OCI-LY1 (cell line): Measurements from ENCODE around the gene YWHAQ.

Source experiments
- H2AFZ ChIP-seq: fragments of 200-600 bp; sonication (generic), shearing (Covaris generic); 2 replicates; pipeline ENCODE4 v1.6.0; 2014; ENCODE audit warnings: antibody characterized with exemption, mild to moderate bottlenecking, low read length
- H3F3A ChIP-seq: fragments of 200-600 bp; sonication (generic), shearing (Covaris generic); 2 replicates; pipeline ENCODE4 v1.6.0; 2014; ENCODE audit warnings: mild to moderate bottlenecking, antibody characterized with exemption, low read length, moderate library complexity; ENCODE audit not compliant: insufficient read depth
- H3K27ac ChIP-seq: fragments of 200-600 bp; sonication (generic); 2 replicates; pipeline ENCODE4 v1.5.1; 2014; ENCODE audit warnings: low read length, mixed run types, mild to moderate bottlenecking, low read depth; ENCODE audit not compliant: poor library complexity, severe bottlenecking
- H3K27me3 ChIP-seq: fragments of 200-600 bp; sonication (generic); 2 replicates; pipeline ENCODE4 v1.6.0; 2014; ENCODE audit warnings: antibody characterized with exemption, mild to moderate bottlenecking, low read length, moderate library complexity; ENCODE audit not compliant: insufficient read depth
- H3K36me3 ChIP-seq: fragments of 200-600 bp; sonication (generic); 2 replicates; pipeline ENCODE4 v1.6.1; 2014; ENCODE audit warnings: mild to moderate bottlenecking, antibody characterized with exemption, low read length, moderate library complexity, mixed read lengths; ENCODE audit not compliant: insufficient read depth
- H3K4me1 ChIP-seq: fragments of 200-600 bp; sonication (generic); 2 replicates; pipeline ENCODE4 v1.5.1; 2014; ENCODE audit warnings: mild to moderate bottlenecking, low read length, moderate library complexity; ENCODE audit not compliant: insufficient read depth, severe bottlenecking
- H3K4me2 ChIP-seq: fragments of 200-600 bp; sonication (generic), shearing (Covaris generic); 2 replicates; pipeline ENCODE4 v1.6.1; 2014; ENCODE audit warnings: low read length
- H3K4me3 ChIP-seq: fragments of 200-600 bp; sonication (generic); 2 replicates; pipeline ENCODE4 v1.5.1; 2014; ENCODE audit warnings: low read length, low read depth, mild to moderate bottlenecking, mixed read lengths; ENCODE audit not compliant: poor library complexity, severe bottlenecking
- H3K79me2 ChIP-seq: fragments of 200-600 bp; shearing (Covaris generic); 2 replicates; pipeline ENCODE4 v1.6.1; 2016; ENCODE audit warnings: mixed run types, low read length, mixed read lengths; ENCODE audit not compliant: insufficient read depth
- H3K9ac ChIP-seq: fragments of 200-600 bp; sonication (generic), shearing (Covaris generic); 2 replicates; pipeline ENCODE4 v1.6.1; 2014; ENCODE audit warnings: mild to moderate bottlenecking, low read length, mixed read lengths
- H3K9me2 ChIP-seq: fragments of 200-600 bp; sonication (generic), shearing (Covaris generic); 2 replicates; pipeline ENCODE4 v1.6.1; 2014; ENCODE audit warnings: low read depth, mild to moderate bottlenecking, low read length, mixed read lengths
- H3K9me3 ChIP-seq: fragments of 200-600 bp; shearing (Covaris generic); 2 replicates; pipeline ENCODE4 v1.6.1; 2014; ENCODE audit warnings: low read length, mixed read lengths
- H4K20me1 ChIP-seq: fragments of 200-600 bp; sonication (generic), shearing (Covaris generic); 2 replicates; pipeline ENCODE4 v1.6.0; 2016; ENCODE audit warnings: mild to moderate bottlenecking, low read length; ENCODE audit not compliant: insufficient read depth
- CTCF ChIP-seq: fragments of 200-600 bp; sonication (generic), shearing (Covaris generic); IDR thresholded peaks from 2 replicates; pipeline ENCODE4 v1.5.1; 2017; ENCODE audit warnings: mild to moderate bottlenecking, antibody characterized with exemption, low read length, moderate library complexity, mixed read lengths
- EZH2 ChIP-seq: fragments of 200-600 bp; sonication (generic), shearing (Covaris generic); IDR thresholded peaks from 2 replicates; pipeline ENCODE4 v1.8.0; 2017; ENCODE audit warnings: borderline replicate concordance, mixed run types, mild to moderate bottlenecking, antibody characterized with exemption, low read length, moderate library complexity, mixed read lengths

YWHAQ gene

GRCh38 chr2:9666306-9666705 lies 35.5 kb upstream of the YWHAQ start:
- no peak overlapping the region for H3K9ac ChIP-seq
- no peaks in the 10 kb centered on the region for H4K20me1 ChIP-seq
- H3K36me3 ChIP-seq: no peaks in the 10 kb centered on the region
- TF ChIP-seq EZH2: no peak
- TF ChIP-seq CTCF: no peak
- no peak overlapping the region for H2AFZ ChIP-seq
- H3K4me1 ChIP-seq: no peaks in the 10 kb centered on the region
- H3K4me2 ChIP-seq: no peak overlapping the region
- no peaks in the 10 kb centered on the region for H3K27me3 ChIP-seq
- H3K4me3 ChIP-seq: no peak overlapping the region
- H3K9me3 ChIP-seq: no peaks in the 10 kb centered on the region
- no peaks in the 10 kb centered on the region for H3K9me2 ChIP-seq
- H3F3A ChIP-seq: no peaks in the 10 kb centered on the region
- H3K27ac ChIP-seq: no peak overlapping the region
- H3K79me2 ChIP-seq: no peaks in the 10 kb centered on the region

DNA sequence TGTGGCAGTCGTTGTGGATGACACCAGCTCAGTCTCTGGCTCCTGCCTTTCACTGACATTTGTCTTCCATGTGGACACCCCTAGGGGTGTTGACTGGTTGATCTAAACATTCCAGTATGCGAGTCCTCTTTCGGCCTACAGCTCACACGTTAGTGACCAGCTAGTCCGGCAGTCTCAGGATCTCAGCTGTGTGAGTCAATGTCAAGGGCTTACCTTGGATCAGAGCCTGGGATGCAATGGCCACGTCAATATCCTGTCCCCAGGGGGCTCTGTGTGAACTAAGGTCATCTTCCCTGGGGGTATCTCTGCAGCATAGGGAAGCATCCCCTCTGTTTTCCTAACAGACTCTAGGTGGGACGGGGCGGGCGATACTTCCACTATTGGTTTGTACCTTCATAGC lies 35.1 kb upstream of the YWHAQ start:
- no peak for TF ChIP-seq EZH2
- no peak for TF ChIP-seq CTCF
- no peaks in the 10 kb centered on the region for H3K9me2 ChIP-seq
- no peak overlapping the region for H3K27ac ChIP-seq
- no peaks in the 10 kb centered on the region for H3K36me3 ChIP-seq
- no peak overlapping the region for H2AFZ ChIP-seq
- no peaks in the 10 kb centered on the region for H3F3A ChIP-seq
- no peak overlapping the region for H3K4me2 ChIP-seq
- H4K20me1 ChIP-seq: no peaks in the 10 kb centered on the region
- H3K9ac ChIP-seq: no peak overlapping the region
- H3K4me1 ChIP-seq: no peaks in the 10 kb centered on the region
- no peaks in the 10 kb centered on the region for H3K9me3 ChIP-seq
- no peaks in the 10 kb centered on the region for H3K27me3 ChIP-seq
- H3K4me3 ChIP-seq: no peak overlapping the region
- no peaks in the 10 kb centered on the region for H3K79me2 ChIP-seq

GRCh38 chr2:9664365-9664764 lies 33.6 kb upstream of the YWHAQ start:
- H3K4me2 ChIP-seq: no peak overlapping the region
- no peak overlapping the region for H3K4me3 ChIP-seq
- no peaks in the 10 kb centered on the region for H3K79me2 ChIP-seq
- no peaks in the 10 kb centered on the region for H3K9me3 ChIP-seq
- H3K4me1 ChIP-seq: no peaks in the 10 kb centered on the region
- H3K9ac ChIP-seq: no peak overlapping the region
- H4K20me1 ChIP-seq: no peaks in the 10 kb centered on the region
- H3K36me3 ChIP-seq: no peaks in the 10 kb centered on the region
- no peaks in the 10 kb centered on the region for H3K27me3 ChIP-seq
- TF ChIP-seq EZH2 (no peak), CTCF (no peak)
- H3K27ac ChIP-seq: no peak overlapping the region
- H3F3A ChIP-seq: no peaks in the 10 kb centered on the region
- H3K9me2 ChIP-seq: no peaks in the 10 kb centered on the region
- H2AFZ ChIP-seq: no peak overlapping the region
